PFSK-1 (cell line): Measurements from ENCODE around the gene GABRB1.

ENCODE experiments used
- FOXP2 ChIP-seq: optimal IDR thresholded peaks from 2 replicates; pipeline ENCODE3; 2011; ENCODE audit warnings: borderline replicate concordance, control low read depth, inconsistent platforms; ENCODE audit not compliant: insufficient read depth; ENCODE audit errors: extremely low read length, extremely low read depth
- POLR2AphosphoS5 ChIP-seq: IDR thresholded peaks from 2 replicates; pipeline ENCODE4 v1.6.1; 2012; ENCODE audit warnings: low read depth, mild to moderate bottlenecking, control low read depth, low read length, moderate library complexity
- SIN3A ChIP-seq: IDR thresholded peaks from 2 replicates; pipeline ENCODE4 v1.6.1; 2012; ENCODE audit warnings: mild to moderate bottlenecking, low read length, moderate library complexity, borderline replicate concordance; ENCODE audit not compliant: insufficient read depth
- TAF1 ChIP-seq: IDR thresholded peaks from 2 replicates; pipeline ENCODE4 v1.6.1; 2012; ENCODE audit warnings: low read length, control low read depth, borderline replicate concordance; ENCODE audit not compliant: insufficient read depth
- TF ChIP-seq, protein P1 (sequence below), 2 experiments: IDR thresholded peaks; 2 replicates each; pipeline versions ENCODE4 v1.6.1 to v1.8.0; 2011 to 2012; ENCODE audit warnings: low read depth in 2 of 2, low read length in 2 of 2, control low read depth in 1 of 2, inconsistent platforms in 1 of 2, mild to moderate bottlenecking in 1 of 2, moderate library complexity in 1 of 2; ENCODE audit not compliant: insufficient read depth in 1 of 2

GRCh38 chr4:47355568-47355967 lies 324.2 kb downstream of the GABRB1 start:
- TF ChIP-seq POLR2AphosphoS5 (no peak), TAF1 (no peak), SIN3A (no peak), FOXP2 (no peak)
- TF ChIP-seq, protein P1, sequence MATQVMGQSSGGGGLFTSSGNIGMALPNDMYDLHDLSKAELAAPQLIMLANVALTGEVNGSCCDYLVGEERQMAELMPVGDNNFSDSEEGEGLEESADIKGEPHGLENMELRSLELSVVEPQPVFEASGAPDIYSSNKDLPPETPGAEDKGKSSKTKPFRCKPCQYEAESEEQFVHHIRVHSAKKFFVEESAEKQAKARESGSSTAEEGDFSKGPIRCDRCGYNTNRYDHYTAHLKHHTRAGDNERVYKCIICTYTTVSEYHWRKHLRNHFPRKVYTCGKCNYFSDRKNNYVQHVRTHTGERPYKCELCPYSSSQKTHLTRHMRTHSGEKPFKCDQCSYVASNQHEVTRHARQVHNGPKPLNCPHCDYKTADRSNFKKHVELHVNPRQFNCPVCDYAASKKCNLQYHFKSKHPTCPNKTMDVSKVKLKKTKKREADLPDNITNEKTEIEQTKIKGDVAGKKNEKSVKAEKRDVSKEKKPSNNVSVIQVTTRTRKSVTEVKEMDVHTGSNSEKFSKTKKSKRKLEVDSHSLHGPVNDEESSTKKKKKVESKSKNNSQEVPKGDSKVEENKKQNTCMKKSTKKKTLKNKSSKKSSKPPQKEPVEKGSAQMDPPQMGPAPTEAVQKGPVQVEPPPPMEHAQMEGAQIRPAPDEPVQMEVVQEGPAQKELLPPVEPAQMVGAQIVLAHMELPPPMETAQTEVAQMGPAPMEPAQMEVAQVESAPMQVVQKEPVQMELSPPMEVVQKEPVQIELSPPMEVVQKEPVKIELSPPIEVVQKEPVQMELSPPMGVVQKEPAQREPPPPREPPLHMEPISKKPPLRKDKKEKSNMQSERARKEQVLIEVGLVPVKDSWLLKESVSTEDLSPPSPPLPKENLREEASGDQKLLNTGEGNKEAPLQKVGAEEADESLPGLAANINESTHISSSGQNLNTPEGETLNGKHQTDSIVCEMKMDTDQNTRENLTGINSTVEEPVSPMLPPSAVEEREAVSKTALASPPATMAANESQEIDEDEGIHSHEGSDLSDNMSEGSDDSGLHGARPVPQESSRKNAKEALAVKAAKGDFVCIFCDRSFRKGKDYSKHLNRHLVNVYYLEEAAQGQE (IDR thresholded peaks at IDR 0.05; ENCODE audit: insufficient read depth in 1 of 2, low read depth in 2 of 2, low read length in 2 of 2) = no peak
